ENCODE measurements around the gene IFNA14. TPM values are rescaled to one million over a fixed set of nuclear protein-coding genes. Genes with fewer than 3 reads are reported as not detected.

IFNA14 gene
- total RNA-seq, 1 experiment from 2014 or later = not detected

DNA sequence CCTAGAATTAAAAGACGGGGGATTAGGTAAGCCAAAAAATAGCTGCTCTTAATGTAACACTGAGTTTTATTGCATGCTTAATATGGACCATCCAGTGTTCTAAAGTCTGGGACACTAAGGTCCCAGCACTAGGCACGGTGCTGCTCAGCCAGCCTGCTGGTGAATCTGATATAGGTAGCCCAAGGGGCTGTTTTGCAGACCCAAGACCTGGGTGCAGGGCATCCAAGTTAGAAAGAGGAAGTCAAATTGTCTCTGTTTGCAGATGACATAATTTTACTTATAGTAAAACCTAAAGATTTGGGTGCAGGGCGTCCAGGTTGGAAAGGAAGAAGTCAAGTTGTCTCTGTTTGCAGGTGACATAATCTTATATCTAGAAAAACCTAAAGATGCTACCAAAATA is 47.5 kb upstream of the IFNA14 start:
- WGBS (ENCODE audit: extremely low coverage, insufficient read length, low lambda C conversion rate) = no CpG with 5 or more reads among the region's 3 CpGs
- Histone ChIP-seq H2BK120ac (ENCODE audit: low read depth, low read length, poor library complexity, severe bottlenecking) (no peak overlapping the region), H3K23me2 (ENCODE audit: insufficient read length, low read depth, low read length, poor library complexity, severe bottlenecking) (no peaks in the 10 kb centered on the region)

More for the DNA sequence above, 47.5 kb upstream of the IFNA14 start:
- H2AK5ac ChIP-seq (ENCODE audit: insufficient read length, low read length) = no peak overlapping the region
- H2BK15ac ChIP-seq (ENCODE audit: low read depth, low read length) = no peak overlapping the region
- H3K4me2 ChIP-seq (ENCODE audit: insufficient read depth, insufficient read length, low read length) = no peak overlapping the region
- no peaks in the 10 kb centered on the region for H4K20me1 ChIP-seq (ENCODE audit: control insufficient read depth, insufficient read depth, insufficient read length)
- H3T11ph ChIP-seq (ENCODE audit: low read length) = no peak overlapping the region
- Mint-ChIP-seq H3K27me3 (ENCODE audit: low read depth) (peaks cover 23% of the 10 kb centered on the region), H3K36me3 (ENCODE audit: insufficient read depth in 1 of 3, low read depth in 3 of 3) (no peaks in the 10 kb centered on the region), H3K4me1 (no peaks in the 10 kb centered on the region), H3K9me3 (peaks cover 0 to 3% of the 10 kb centered on the region in 2 experiments; a peak in 3 of 5 replicates), H3K4me3 (no peak overlapping the region), H3K27ac (no peak overlapping the region)
- no peak for TF ChIP-seq CTCF (conservative IDR thresholded peaks at IDR 0.05)
- H3K4me1 ChIP-seq (ENCODE audit: insufficient read depth, low read length) = no peaks in the 10 kb centered on the region
- no peaks in the 10 kb centered on the region for H3K79me2 ChIP-seq (ENCODE audit: insufficient read depth, low read length)
- H3K27ac ChIP-seq (ENCODE audit: insufficient read length, low read depth, low read length) = no peak overlapping the region
- no peak overlapping the region for H2BK20ac ChIP-seq (ENCODE audit: low read depth, low read length, poor library complexity, severe bottlenecking)
- DNase-seq = no peak
- H4K8ac ChIP-seq (replicated peaks; ENCODE audit: insufficient read length, low read depth, low read length) = no peak overlapping the region
- no peak overlapping the region for H3K4ac ChIP-seq (ENCODE audit: low read depth, low read length)
- H4K5ac ChIP-seq (ENCODE audit: insufficient read length, low read depth, low read length) = no peak overlapping the region
- H2BK5ac ChIP-seq (ENCODE audit: insufficient read length, low read length) = no peak overlapping the region
- H3K56ac ChIP-seq (ENCODE audit: insufficient read length, low read depth, low read length) = no peak overlapping the region
- no peak overlapping the region for H4K91ac ChIP-seq (ENCODE audit: insufficient read length, low read depth, low read length)
- H3K79me1 ChIP-seq (ENCODE audit: insufficient read depth, low read depth, low read length, poor library complexity, severe bottlenecking) = no peaks in the 10 kb centered on the region
- no peaks in the 10 kb centered on the region for H3K9me3 ChIP-seq (ENCODE audit: control insufficient read depth, low read depth, low read length)
- no peak overlapping the region for H3K18ac ChIP-seq (ENCODE audit: insufficient read length, low read depth, low read length)
- H3K27me3 ChIP-seq (ENCODE audit: insufficient read depth, low read length) = no peaks in the 10 kb centered on the region
- no peak overlapping the region for H3K23ac ChIP-seq (ENCODE audit: insufficient read length, low read depth, low read length)
- no peak overlapping the region for H3K14ac ChIP-seq (ENCODE audit: insufficient read depth, low read length)
- H2BK12ac ChIP-seq (ENCODE audit: insufficient read length, low read depth, low read length) = no peak overlapping the region
- no peak overlapping the region for H3K9ac ChIP-seq (ENCODE audit: extremely low read depth, insufficient read length, low read length)
- H2AFZ ChIP-seq (ENCODE audit: low read length) = no peak overlapping the region
